ENCODE data around the gene STRN4. TPM values are rescaled to one million over a fixed set of nuclear protein-coding genes. Genes with fewer than 3 reads are reported as not detected.

STRN4 gene
- total RNA-seq, 4 donors from 2014 or later: 37.7 to 73.7 (median 43.0) TPM

- no peak for TF ChIP-seq CTCF (IDR thresholded peaks at IDR 0.05; ENCODE audit: low read depth)
Observed at GRCh38 chr19:46782355-46783019, 36.2 kb upstream of the STRN4 start.

- TF ChIP-seq CTCF (IDR thresholded peaks at IDR 0.05; ENCODE audit: low read depth): no peak
Observed at GRCh38 chr19:46776927-46777911, 31.0 kb upstream of the STRN4 start.

GRCh38 chr19:46775642-46776258 lies 29.5 kb upstream of the STRN4 start:
- no peak for TF ChIP-seq CTCF (IDR thresholded peaks at IDR 0.05; ENCODE audit: low read depth)

- no peak for TF ChIP-seq CTCF (IDR thresholded peaks at IDR 0.05; ENCODE audit: low read depth)
Observed at GRCh38 chr19:46773018-46773399, 26.8 kb upstream of the STRN4 start.

- TF ChIP-seq CTCF (IDR thresholded peaks at IDR 0.05; ENCODE audit: low read depth): no peak
Observed at GRCh38 chr19:46772170-46773017, 26.1 kb upstream of the STRN4 start.

- no peak for TF ChIP-seq CTCF (IDR thresholded peaks at IDR 0.05; ENCODE audit: low read depth)
Observed at GRCh38 chr19:46766569-46767317, 20.5 kb upstream of the STRN4 start.

Measured in subcutaneous adipose tissue (tissue), 4 donors.